Neural cell (in vitro differentiated cells): ENCODE data around the gene EPAS1. TPM values are rescaled to one million over a fixed set of nuclear protein-coding genes. Genes with fewer than 3 reads are reported as not detected.

Source experiments
- H2AFZ ChIP-seq: fragments of 200-600, 300-800 bp; sonication (generic), shearing (Covaris generic); 2 replicates; pipeline ENCODE4 v1.6.0; 2014; ENCODE audit warnings: low read depth, mild to moderate bottlenecking, antibody characterized with exemption, low read length, moderate library complexity
- H3F3A ChIP-seq: fragments of 200-600 bp; shearing (Covaris generic); 2 replicates; pipeline ENCODE4 v1.6.1; 2016; ENCODE audit warnings: mild to moderate bottlenecking, moderate library complexity, mixed read lengths, antibody characterized with exemption, low read length; ENCODE audit not compliant: insufficient read depth, poor library complexity, severe bottlenecking
- H3K27ac ChIP-seq: fragments of 200-600, 300-800 bp; sonication (generic), shearing (Covaris generic); 2 replicates; pipeline ENCODE4 v1.5.1; 2014; ENCODE audit warnings: mild to moderate bottlenecking, low read length, moderate library complexity
- H3K27me3 ChIP-seq: fragments of 300-800, 200-600 bp; sonication (generic), shearing (Covaris generic); 2 replicates; pipeline ENCODE4 v1.6.0; 2014; ENCODE audit warnings: mild to moderate bottlenecking, low read depth, low read length, moderate library complexity; ENCODE audit not compliant: insufficient read depth
- H3K36me3 ChIP-seq: fragments of 300-800, 200-600 bp; sonication (generic), shearing (Covaris generic); 2 replicates; pipeline ENCODE4 v1.5.1; 2014; ENCODE audit warnings: mild to moderate bottlenecking, antibody characterized with exemption, low read length, moderate library complexity; ENCODE audit not compliant: insufficient read depth
- H3K4me2 ChIP-seq: fragments of 300-800, 200-600 bp; sonication (generic), shearing (Covaris generic); 2 replicates; pipeline ENCODE4 v1.6.0; 2014; ENCODE audit warnings: mild to moderate bottlenecking, low read length
- H3K4me3 ChIP-seq: fragments of 300-800, 200-600 bp; sonication (generic), shearing (Covaris generic); 2 replicates; pipeline ENCODE4 v1.5.1; 2014; ENCODE audit warnings: mild to moderate bottlenecking, low read length, moderate library complexity
- H3K79me2 ChIP-seq: fragments of 200-600 bp; shearing (Covaris generic); replicated peaks from 2 replicates; pipeline ENCODE4 v1.6.0; 2014; ENCODE audit warnings: mild to moderate bottlenecking, low read length, moderate library complexity; ENCODE audit not compliant: insufficient read depth
- H3K9ac ChIP-seq: fragments of 300-800, 200-600 bp; sonication (generic), shearing (Covaris generic); 2 replicates; pipeline ENCODE4 v1.6.1; 2016; ENCODE audit warnings: mild to moderate bottlenecking, low read length, mixed read lengths
- H3K9me2 ChIP-seq: fragments of 200-600 bp; shearing (Covaris generic); 2 replicates; pipeline ENCODE4 v1.6.1; 2016; ENCODE audit warnings: mild to moderate bottlenecking, low read length, mixed read lengths; ENCODE audit not compliant: insufficient read depth
- H3K9me3 ChIP-seq: fragments of 200-600, 300-800 bp; sonication (generic), shearing (Covaris generic); 2 replicates; pipeline ENCODE4 v1.6.1; 2016; ENCODE audit warnings: mild to moderate bottlenecking, mixed run types, low read length, moderate library complexity, mixed read lengths
- H4K20me1 ChIP-seq: fragments of 200-600 bp; shearing (Covaris generic); 2 replicates; pipeline ENCODE4 v1.6.1; 2016; ENCODE audit warnings: mild to moderate bottlenecking, mixed run types; ENCODE audit not compliant: insufficient read depth
- EP300 ChIP-seq: fragments of 450-650 bp; conservative IDR thresholded peaks from 2 replicates; pipeline ENCODE4 v1.6.1; 2014; ENCODE audit warnings: antibody characterized with exemption, mild to moderate bottlenecking, moderate library complexity; ENCODE audit not compliant: poor library complexity, severe bottlenecking
- EZH2 ChIP-seq: fragments of 200-600, 300-800 bp; shearing (Covaris generic), sonication (generic); IDR thresholded peaks from 2 replicates; pipeline ENCODE4 v1.6.1; 2014; ENCODE audit warnings: antibody characterized with exemption, low read length, borderline replicate concordance, mild to moderate bottlenecking; ENCODE audit not compliant: insufficient read depth, poor library complexity, severe bottlenecking
- MXI1 ChIP-seq: fragments of 450-650 bp; conservative IDR thresholded peaks from 2 replicates; pipeline ENCODE4 v1.6.1; 2014; ENCODE audit warnings: antibody characterized with exemption, mild to moderate bottlenecking; ENCODE audit not compliant: poor library complexity, severe bottlenecking
- POLR2AphosphoS5 ChIP-seq: IDR thresholded peaks from 2 replicates; pipeline ENCODE4 v1.6.1; 2012
- RAD21 ChIP-seq: fragments of 450-650 bp; conservative IDR thresholded peaks from 2 replicates; pipeline ENCODE4 v1.6.1; 2014; ENCODE audit warnings: antibody characterized with exemption, mild to moderate bottlenecking, moderate library complexity
- SMC3 ChIP-seq: fragments of 450-650 bp; conservative IDR thresholded peaks from 2 replicates; pipeline ENCODE4 v1.6.1; 2014; ENCODE audit warnings: antibody characterized with exemption, mild to moderate bottlenecking, moderate library complexity; ENCODE audit not compliant: poor library complexity
- TAF1 ChIP-seq: IDR thresholded peaks from 2 replicates; pipeline ENCODE4 v1.6.1; 2012; ENCODE audit warnings: low read depth
- polyA plus RNA-seq: library from polyadenylated mRNA; depleted of rRNA; stranded (reverse); fragments of >200 nt; gene quantifications from 2 replicates; pipeline ENCODE4 v1.2.3, GENCODE V29; 2014
- TF ChIP-seq, protein P1 (sequence below): fragments of 450-650 bp; IDR thresholded peaks from 2 replicates; pipeline ENCODE4 v1.5.1; 2014; ENCODE audit warnings: antibody characterized with exemption, mild to moderate bottlenecking, moderate library complexity; ENCODE audit not compliant: poor library complexity, severe bottlenecking
- TF ChIP-seq, protein P2 (sequence below): IDR thresholded peaks from 2 replicates; pipeline ENCODE4 v1.6.1; 2012; ENCODE audit warnings: borderline replicate concordance

The EPAS1 gene
- polyA plus RNA-seq, 1 donor from 2014 or later = not detected

DNA sequence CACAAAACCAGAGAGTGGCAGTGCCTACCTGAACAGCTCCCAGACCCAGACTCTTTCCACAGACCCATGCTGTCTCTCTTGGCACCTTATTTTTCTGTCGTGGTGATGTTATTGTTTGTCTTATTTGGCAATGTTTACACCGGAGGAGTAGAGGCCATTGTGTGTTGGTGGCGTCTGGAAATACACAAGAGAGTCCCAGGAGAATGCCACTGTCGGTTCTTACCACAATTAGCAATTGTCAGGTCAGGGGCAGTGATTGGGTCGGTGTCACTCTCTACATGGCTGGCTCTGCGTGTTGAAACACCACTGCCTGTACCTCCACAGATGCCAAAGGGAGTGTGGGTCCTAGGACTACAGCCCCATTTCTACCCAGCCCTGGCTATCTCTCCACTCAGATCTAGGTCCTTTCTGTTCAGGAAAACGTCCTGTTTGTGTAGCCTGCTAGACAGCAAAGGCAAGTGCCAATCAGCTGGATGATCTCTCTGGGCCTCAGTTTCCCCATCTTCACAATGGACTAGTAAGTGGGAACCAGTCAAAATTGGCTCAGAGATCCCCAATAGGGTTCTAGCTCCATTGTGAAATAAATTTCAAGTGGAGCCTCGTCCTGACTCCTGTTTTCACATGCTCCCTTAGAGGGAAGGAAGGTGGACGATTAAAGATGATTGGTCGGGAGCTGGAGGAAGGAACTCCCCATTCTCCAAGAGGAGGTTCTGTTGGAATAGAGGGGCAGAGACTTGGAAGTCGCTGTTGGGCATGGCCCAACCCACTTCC lies 17.0 kb downstream of the EPAS1 start:
- H3F3A ChIP-seq = no peaks in the 10 kb centered on the region
- H3K27me3 ChIP-seq = no peaks in the 10 kb centered on the region
- TF ChIP-seq, protein P1, sequence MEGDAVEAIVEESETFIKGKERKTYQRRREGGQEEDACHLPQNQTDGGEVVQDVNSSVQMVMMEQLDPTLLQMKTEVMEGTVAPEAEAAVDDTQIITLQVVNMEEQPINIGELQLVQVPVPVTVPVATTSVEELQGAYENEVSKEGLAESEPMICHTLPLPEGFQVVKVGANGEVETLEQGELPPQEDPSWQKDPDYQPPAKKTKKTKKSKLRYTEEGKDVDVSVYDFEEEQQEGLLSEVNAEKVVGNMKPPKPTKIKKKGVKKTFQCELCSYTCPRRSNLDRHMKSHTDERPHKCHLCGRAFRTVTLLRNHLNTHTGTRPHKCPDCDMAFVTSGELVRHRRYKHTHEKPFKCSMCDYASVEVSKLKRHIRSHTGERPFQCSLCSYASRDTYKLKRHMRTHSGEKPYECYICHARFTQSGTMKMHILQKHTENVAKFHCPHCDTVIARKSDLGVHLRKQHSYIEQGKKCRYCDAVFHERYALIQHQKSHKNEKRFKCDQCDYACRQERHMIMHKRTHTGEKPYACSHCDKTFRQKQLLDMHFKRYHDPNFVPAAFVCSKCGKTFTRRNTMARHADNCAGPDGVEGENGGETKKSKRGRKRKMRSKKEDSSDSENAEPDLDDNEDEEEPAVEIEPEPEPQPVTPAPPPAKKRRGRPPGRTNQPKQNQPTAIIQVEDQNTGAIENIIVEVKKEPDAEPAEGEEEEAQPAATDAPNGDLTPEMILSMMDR = no peak
- TF ChIP-seq EZH2 = no peak
- TF ChIP-seq SMC3 = no peak
- TF ChIP-seq TAF1 = no peak
- TF ChIP-seq MXI1 = no peak
- no peak for TF ChIP-seq POLR2AphosphoS5
- TF ChIP-seq, protein P2, sequence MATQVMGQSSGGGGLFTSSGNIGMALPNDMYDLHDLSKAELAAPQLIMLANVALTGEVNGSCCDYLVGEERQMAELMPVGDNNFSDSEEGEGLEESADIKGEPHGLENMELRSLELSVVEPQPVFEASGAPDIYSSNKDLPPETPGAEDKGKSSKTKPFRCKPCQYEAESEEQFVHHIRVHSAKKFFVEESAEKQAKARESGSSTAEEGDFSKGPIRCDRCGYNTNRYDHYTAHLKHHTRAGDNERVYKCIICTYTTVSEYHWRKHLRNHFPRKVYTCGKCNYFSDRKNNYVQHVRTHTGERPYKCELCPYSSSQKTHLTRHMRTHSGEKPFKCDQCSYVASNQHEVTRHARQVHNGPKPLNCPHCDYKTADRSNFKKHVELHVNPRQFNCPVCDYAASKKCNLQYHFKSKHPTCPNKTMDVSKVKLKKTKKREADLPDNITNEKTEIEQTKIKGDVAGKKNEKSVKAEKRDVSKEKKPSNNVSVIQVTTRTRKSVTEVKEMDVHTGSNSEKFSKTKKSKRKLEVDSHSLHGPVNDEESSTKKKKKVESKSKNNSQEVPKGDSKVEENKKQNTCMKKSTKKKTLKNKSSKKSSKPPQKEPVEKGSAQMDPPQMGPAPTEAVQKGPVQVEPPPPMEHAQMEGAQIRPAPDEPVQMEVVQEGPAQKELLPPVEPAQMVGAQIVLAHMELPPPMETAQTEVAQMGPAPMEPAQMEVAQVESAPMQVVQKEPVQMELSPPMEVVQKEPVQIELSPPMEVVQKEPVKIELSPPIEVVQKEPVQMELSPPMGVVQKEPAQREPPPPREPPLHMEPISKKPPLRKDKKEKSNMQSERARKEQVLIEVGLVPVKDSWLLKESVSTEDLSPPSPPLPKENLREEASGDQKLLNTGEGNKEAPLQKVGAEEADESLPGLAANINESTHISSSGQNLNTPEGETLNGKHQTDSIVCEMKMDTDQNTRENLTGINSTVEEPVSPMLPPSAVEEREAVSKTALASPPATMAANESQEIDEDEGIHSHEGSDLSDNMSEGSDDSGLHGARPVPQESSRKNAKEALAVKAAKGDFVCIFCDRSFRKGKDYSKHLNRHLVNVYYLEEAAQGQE = no peak
- no peak for TF ChIP-seq EP300
- TF ChIP-seq RAD21 = no peak
- no peaks in the 10 kb centered on the region for H3K36me3 ChIP-seq
- no peaks in the 10 kb centered on the region for H4K20me1 ChIP-seq
- no peaks in the 10 kb centered on the region for H3K9me3 ChIP-seq
- H3K9me2 ChIP-seq = no peaks in the 10 kb centered on the region
- no peak overlapping the region for H3K27ac ChIP-seq
- no peaks in the 10 kb centered on the region for H3K79me2 ChIP-seq
- H3K9ac ChIP-seq = no peak overlapping the region
- H2AFZ ChIP-seq = no peak overlapping the region
- no peak overlapping the region for H3K4me2 ChIP-seq
- H3K4me3 ChIP-seq = no peak overlapping the region

DNA sequence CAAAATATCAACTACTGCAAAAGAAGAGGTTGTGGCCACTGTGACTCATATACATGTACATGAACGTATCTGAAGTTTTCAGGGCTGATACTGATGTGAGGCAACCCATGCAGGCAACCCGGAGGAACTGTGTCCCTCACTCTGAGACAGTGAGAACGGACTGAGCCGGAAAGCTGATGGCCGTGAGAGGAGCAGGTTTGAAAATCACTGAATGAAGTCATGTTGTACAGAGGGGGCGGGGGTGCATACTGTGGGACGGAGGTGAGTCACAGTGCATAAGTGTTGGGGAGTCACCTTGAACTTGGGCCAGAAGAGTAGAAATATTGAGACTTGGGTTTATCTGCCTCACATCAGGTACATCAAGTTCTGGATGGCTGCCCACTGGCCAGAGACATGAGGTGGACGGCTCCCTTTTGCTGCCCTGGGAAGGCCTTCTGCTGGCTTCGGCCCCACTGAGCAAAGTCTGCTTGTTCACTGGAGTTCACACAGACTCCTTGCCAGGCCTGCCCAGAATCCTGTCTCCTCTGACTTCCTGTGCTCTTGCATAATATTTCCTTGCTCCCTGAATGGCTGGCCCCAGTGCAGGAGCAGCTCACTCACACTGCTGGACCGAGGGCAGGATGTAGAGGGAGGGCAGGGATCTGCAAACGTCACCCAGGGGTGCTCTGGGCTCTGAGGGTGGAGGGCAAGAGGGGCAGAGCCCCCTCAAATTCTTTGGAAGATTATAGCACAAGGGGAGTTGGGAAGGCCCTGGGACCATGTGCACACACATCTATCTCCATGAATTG lies 18.1 kb downstream of the EPAS1 start:
- H3K9ac ChIP-seq = no peak overlapping the region
- no peaks in the 10 kb centered on the region for H3F3A ChIP-seq
- H3K4me3 ChIP-seq = no peak overlapping the region
- H3K27me3 ChIP-seq = no peaks in the 10 kb centered on the region
- H3K36me3 ChIP-seq = no peaks in the 10 kb centered on the region
- no peak overlapping the region for H3K4me2 ChIP-seq
- no peaks in the 10 kb centered on the region for H3K9me3 ChIP-seq
- no peaks in the 10 kb centered on the region for H3K79me2 ChIP-seq
- H2AFZ ChIP-seq = no peak overlapping the region
- no peak overlapping the region for H3K27ac ChIP-seq
- no peaks in the 10 kb centered on the region for H3K9me2 ChIP-seq
- H4K20me1 ChIP-seq = no peaks in the 10 kb centered on the region
- TF ChIP-seq SMC3 (no peak), MXI1 (no peak), EZH2 (no peak), TAF1 (no peak), EP300 (no peak), POLR2AphosphoS5 (no peak), RAD21 (no peak)
- TF ChIP-seq, protein P2 = no peak
- TF ChIP-seq, protein P1 = no peak
